A673 (cell line): ENCODE measurements around the gene CRY2. TPM values are rescaled to one million over a fixed set of nuclear protein-coding genes. Genes with fewer than 3 reads are reported as not detected.

Source experiments
- BruUV-seq: library from RNA; stranded (reverse); fragments of 400-500 nt; replicated peaks from 2 replicates; lab custom pipeline; 2021; lab: Mats Ljungman, UMichigan
- CTCF ChIA-PET: fragments of 300-600 bp; sonication (Branson Sonifier 250); formaldehyde crosslinking; loops from one replicate; lab custom pipeline; 2022; ENCODE audit warnings: antibody characterized with exemption; lab: Charles Lee
- POLR2A ChIA-PET: fragments of 300-600 bp; sonication (Branson Sonifier 250); formaldehyde crosslinking; loops from one replicate; lab custom pipeline; 2022; ENCODE audit warnings: antibody characterized with exemption; ENCODE audit not compliant: low non-redundant PET; lab: Charles Lee
- DNase-seq: peaks from one replicate; pipeline ENCODE4 v3.0.0-alpha.2; 2015; ENCODE audit warnings: low spot score
- H3K27ac ChIP-seq: fragments of 200-600 bp; sonication (generic); 2 replicates; pipeline ENCODE4 v1.5.1; 2016; ENCODE audit warnings: mixed run types, low read depth, mild to moderate bottlenecking, mixed read lengths, antibody characterized with exemption, low read length; ENCODE audit not compliant: poor library complexity, severe bottlenecking
- H3K27me3 ChIP-seq: fragments of 200-600 bp; sonication (generic); replicated peaks from 2 replicates; pipeline ENCODE4 v1.6.1; 2017; ENCODE audit warnings: mixed run types, low read depth, mild to moderate bottlenecking, mixed read lengths, antibody characterized with exemption, low read length; ENCODE audit not compliant: insufficient read depth, poor library complexity
- H3K36me3 ChIP-seq: fragments of 200-600 bp; sonication (generic); 2 replicates; pipeline ENCODE4 v1.6.1; 2016; ENCODE audit warnings: mixed run types, mild to moderate bottlenecking, mixed read lengths, antibody characterized with exemption, low read length; ENCODE audit not compliant: insufficient read depth, poor library complexity, severe bottlenecking
- H3K4me1 ChIP-seq: fragments of 200-600 bp; sonication (generic); 2 replicates; pipeline ENCODE4 v1.6.1; 2017; ENCODE audit warnings: mixed run types, mild to moderate bottlenecking, mixed read lengths, antibody characterized with exemption, low read length; ENCODE audit not compliant: insufficient read depth, poor library complexity, severe bottlenecking
- H3K4me3 ChIP-seq: fragments of 200-600 bp; sonication (generic); 2 replicates; pipeline ENCODE4 v1.5.1; 2016; ENCODE audit warnings: low read depth, mixed run types, mild to moderate bottlenecking, mixed read lengths, low read length; ENCODE audit not compliant: poor library complexity, severe bottlenecking
- H3K9me3 ChIP-seq: fragments of 200-600 bp; sonication (generic); 2 replicates; pipeline ENCODE4 v1.6.1; 2016; ENCODE audit warnings: mixed run types, low read depth, mild to moderate bottlenecking, mixed read lengths, antibody characterized with exemption, low read length; ENCODE audit not compliant: poor library complexity, severe bottlenecking
- CTCF ChIP-seq: fragments of 300-800, 200-600 bp; sonication (generic); conservative IDR thresholded peaks from 2 replicates; pipeline ENCODE4 v1.5.1; 2017; ENCODE audit warnings: low read depth, mild to moderate bottlenecking, antibody characterized with exemption, low read length, moderate library complexity, mixed read lengths
- EZH2 ChIP-seq: fragments of 200-600 bp; sonication (generic); IDR thresholded peaks from 2 replicates; pipeline ENCODE4 v1.6.1; 2017; ENCODE audit warnings: borderline replicate concordance, low read depth, mild to moderate bottlenecking, mixed read lengths, antibody characterized with exemption, low read length; ENCODE audit not compliant: poor library complexity, severe bottlenecking
- intact Hi-C: fragments of 100-400 bp; cut with micrococcal nuclease; formaldehyde crosslinking; loops from one replicate; pipeline ENCODE4 v1.10.0; 2022; ENCODE audit not compliant: unreplicated experiment
- total RNA-seq: library from RNA; stranded (reverse); gene quantifications from 2 replicates; pipeline ENCODE4 v1.2.3, GENCODE V29; 2021

CRY2 gene
- total RNA-seq, 1 experiment from 2014 or later, result 46.4 TPM

GRCh38 chr11:45827123-45827522 is 20.2 kb upstream of the CRY2 start:
- H3K4me3 ChIP-seq, result no peak overlapping the region
- H3K27ac ChIP-seq, result no peak overlapping the region
- H3K27me3 ChIP-seq, result no peaks in the 10 kb centered on the region
- DNase-seq, result no peak
- ChIA-PET CTCF (no interaction called here), POLR2A (no interaction called here)
- no peaks in the 10 kb centered on the region for H3K9me3 ChIP-seq
- no peaks in the 10 kb centered on the region for H3K36me3 ChIP-seq
- BruUV-seq, result no TSS peak
- intact Hi-C loops, result no loop called here
- peaks cover 16% of the 10 kb centered on the region for H3K4me1 ChIP-seq
- no peak for TF ChIP-seq CTCF
- TF ChIP-seq EZH2, result no peak

- Histone ChIP-seq H3K4me3 (no peak overlapping the region), H3K27me3 (no peaks in the 10 kb centered on the region), H3K4me1 (peaks cover 16% of the 10 kb centered on the region), H3K9me3 (no peaks in the 10 kb centered on the region), H3K27ac (no peak overlapping the region), H3K36me3 (no peaks in the 10 kb centered on the region)
- no TSS peak for BruUV-seq
- ChIA-PET CTCF (no interaction called here), POLR2A (no interaction called here)
- TF ChIP-seq CTCF (no peak), EZH2 (no peak)
- DNase-seq, result peak; percentile 67
- intact Hi-C loops, result no loop called here
These were observed 18.3 kb upstream of the CRY2 start for GRCh38 chr11:45828996-45829395.

GRCh38 chr11:45830596-45830995 is 16.7 kb upstream of the CRY2 start:
- H3K4me1 ChIP-seq, result peaks cover 16% of the 10 kb centered on the region
- no peak overlapping the region for H3K27ac ChIP-seq
- H3K27me3 ChIP-seq, result peaks cover 3% of the 10 kb centered on the region
- intact Hi-C loops, result no loop called here
- POLR2A ChIA-PET, result no interaction called here
- no peaks in the 10 kb centered on the region for H3K9me3 ChIP-seq
- DNase-seq, result no peak
- no TSS peak for BruUV-seq
- H3K36me3 ChIP-seq, result no peaks in the 10 kb centered on the region
- H3K4me3 ChIP-seq, result no peak overlapping the region
- CTCF ChIA-PET, result interaction anchor here (1.6 kb wide), 1 partner anchor 59 kb away, joined by 5 read pairs; no protein-coding TSS in a partner anchor
- TF ChIP-seq CTCF, result no peak
- no peak for TF ChIP-seq EZH2
